ENCODE results near the gene TRMU.

Gene TRMU

GRCh38 chr22:46373159-46373558, 37.6 kb downstream of the TRMU start:
- no peak for DNase-seq (ENCODE audit: extremely low read depth, low read depth)
- TF ChIP-seq CTCF (IDR thresholded peaks at IDR 0.05; ENCODE audit: low read depth, low read length, missing control alignments): no peak
- no peak overlapping the region for H3K4me3 ChIP-seq (replicated peaks; ENCODE audit: low read depth, low read length)

GRCh38 chr22:46373921-46374662, 38.6 kb downstream of the TRMU start:
- no peak overlapping the region for H3K4me3 ChIP-seq (replicated peaks; ENCODE audit: low read depth, low read length)
- no peak for DNase-seq (ENCODE audit: extremely low read depth, low read depth)
- TF ChIP-seq CTCF (IDR thresholded peaks at IDR 0.05; ENCODE audit: low read depth, low read length, missing control alignments): no peak

- no peak for TF ChIP-seq CTCF (IDR thresholded peaks at IDR 0.05; ENCODE audit: low read depth, low read length, missing control alignments)
- H3K4me3 ChIP-seq (replicated peaks; ENCODE audit: low read depth, low read length): no peak overlapping the region
- no peak for DNase-seq (ENCODE audit: extremely low read depth, low read depth)
These were observed 39.4 kb downstream of the TRMU start for GRCh38 chr22:46374663-46375474.

- TF ChIP-seq CTCF (IDR thresholded peaks at IDR 0.05; ENCODE audit: low read depth, low read length, missing control alignments): no peak
These were observed 40.6 kb downstream of the TRMU start for GRCh38 chr22:46376111-46376510.

GRCh38 chr22:46376908-46377524, 41.5 kb downstream of the TRMU start:
- no peak for DNase-seq (ENCODE audit: extremely low read depth, low read depth)
- no peak overlapping the region for H3K4me3 ChIP-seq (replicated peaks; ENCODE audit: low read depth, low read length)
- TF ChIP-seq CTCF (IDR thresholded peaks at IDR 0.05; ENCODE audit: low read depth, low read length, missing control alignments): no peak

More at GRCh38 chr22:46376111-46376510, 40.6 kb downstream of the TRMU start:
- DNase-seq (ENCODE audit: extremely low read depth, low read depth): no peak
- H3K4me3 ChIP-seq (replicated peaks; ENCODE audit: low read depth, low read length): no peak overlapping the region

- no peak for TF ChIP-seq CTCF (IDR thresholded peaks at IDR 0.05; ENCODE audit: low read depth, low read length, missing control alignments)
- H3K4me3 ChIP-seq (replicated peaks; ENCODE audit: low read depth, low read length): no peak overlapping the region
- no peak for DNase-seq (ENCODE audit: extremely low read depth, low read depth)
These were observed 42.3 kb downstream of the TRMU start for GRCh38 chr22:46377525-46378425.

Measured in HFF-Myc (cell line).